NCI-H345 treated with DMSO at 0.1 percent for 48 hours (cell line): ENCODE results near the gene AKIRIN1.
A peak's percentile ranks its signal among the peaks of the same experiment; 100 is the strongest.
"Not testable (repeated sequence)": the region's sequence is repeated elsewhere in the genome, so short reads cannot be mapped to it uniquely, and the experiment has no call there.

ENCODE experiments used
- DNase-seq: peaks from one replicate; lab custom pipeline; 2025; ENCODE audit not compliant: unreplicated experiment; lab: John Stamatoyannopoulos, UW

The AKIRIN1 gene

GRCh38 chr1:38994196-38994595, 3.1 kb downstream of the AKIRIN1 start:
- no peak for DNase-seq

GRCh38 chr1:38997034-38997900, 6.2 kb downstream of the AKIRIN1 start:
- no peak for DNase-seq

GRCh38 chr1:38997901-38998190, 6.8 kb downstream of the AKIRIN1 start:
- no peak for DNase-seq

- DNase-seq, result no peak
These were observed 10.7 kb downstream of the AKIRIN1 start for GRCh38 chr1:39001516-39002421.

DNA sequence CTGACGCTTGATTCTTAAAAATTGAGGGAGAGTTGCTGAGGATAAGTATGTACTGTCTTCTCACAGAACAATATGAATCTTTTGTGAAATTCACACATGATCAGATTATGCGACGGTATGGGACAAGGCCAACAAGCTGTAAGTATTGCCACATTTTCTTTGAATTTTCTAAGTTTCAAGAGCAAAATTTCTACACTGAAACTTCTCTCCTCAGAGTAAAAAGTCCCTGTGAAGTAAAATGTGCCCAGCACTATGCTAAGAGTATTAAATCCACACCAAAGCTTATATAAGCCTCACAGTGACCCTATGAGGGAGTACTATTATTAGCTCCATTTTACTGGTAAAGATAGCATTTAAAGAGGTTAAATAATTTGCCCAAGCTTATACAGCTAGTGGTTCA, 12.2 kb downstream of the AKIRIN1 start:
- no peak for DNase-seq

DNA sequence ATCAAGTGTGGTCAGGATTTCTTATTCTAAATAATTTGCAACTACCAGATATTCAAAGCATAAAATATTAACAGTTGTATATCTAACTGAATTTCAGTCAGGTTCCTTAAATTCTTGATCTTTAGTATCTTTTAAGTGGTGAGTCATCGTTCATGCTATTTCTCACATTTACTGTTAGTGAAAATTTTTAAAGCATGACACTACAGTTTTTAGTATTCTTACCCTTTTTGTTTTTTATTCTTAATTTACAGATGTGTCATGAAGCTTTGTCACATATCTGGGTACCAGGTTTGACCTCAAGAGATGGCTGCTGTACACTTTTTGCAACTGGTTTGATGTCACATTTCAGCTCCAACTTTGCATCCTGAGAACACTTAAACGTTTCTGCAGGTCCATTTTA, 12.7 kb downstream of the AKIRIN1 start:
- DNase-seq, result no peak

GRCh38 chr1:39006287-39006686, 15.2 kb downstream of the AKIRIN1 start:
- no peak for DNase-seq

DNA sequence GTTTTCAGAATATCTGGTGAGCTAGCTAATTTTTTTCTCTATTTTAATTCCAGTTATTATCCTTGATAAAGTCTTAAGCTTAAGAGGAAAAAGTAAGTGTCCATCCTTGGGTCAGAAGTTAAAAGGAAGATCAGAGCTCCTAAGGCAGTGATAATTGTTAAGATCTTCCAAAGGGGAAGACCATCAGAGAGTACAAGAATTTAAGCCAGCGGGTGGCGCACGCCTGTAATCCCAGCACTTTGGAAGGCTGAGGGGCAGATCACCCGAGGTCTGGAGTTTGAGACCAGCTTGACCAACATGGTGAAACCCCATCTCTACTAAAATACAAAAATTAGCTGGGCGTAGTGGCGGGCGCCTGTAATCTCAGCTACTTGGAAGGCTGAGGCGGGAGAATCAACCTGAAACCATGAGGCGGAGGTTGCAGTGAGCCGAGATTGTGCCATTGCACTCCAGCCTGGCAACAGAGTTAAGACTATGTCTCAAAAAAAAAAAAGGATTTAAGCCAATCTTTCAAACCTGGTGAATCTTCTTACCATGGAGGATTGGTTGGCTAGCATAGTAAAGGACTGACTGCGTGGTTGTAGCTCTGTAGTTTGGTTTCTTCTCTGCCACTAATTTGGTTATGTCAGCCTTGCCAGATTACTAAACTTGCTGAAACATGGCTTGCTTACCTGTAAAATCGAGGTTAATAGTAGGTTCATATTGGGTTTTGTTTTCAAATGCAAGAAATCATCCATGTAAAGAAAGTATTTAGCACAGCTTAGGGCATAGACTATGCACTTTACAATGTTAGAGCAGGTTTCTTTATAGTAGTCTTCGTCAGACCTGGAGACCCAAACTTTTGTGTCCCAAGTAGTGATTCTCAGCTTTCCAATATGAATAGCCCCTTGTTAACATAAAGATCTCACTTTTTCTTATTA, 15.9 kb downstream of the AKIRIN1 start:
- DNase-seq, result no peak

GRCh38 chr1:39014956-39015355, 23.9 kb downstream of the AKIRIN1 start:
- not testable (repeated sequence) for DNase-seq

- DNase-seq, result no peak
These were observed 25.6 kb downstream of the AKIRIN1 start for GRCh38 chr1:39016604-39017171.

DNA sequence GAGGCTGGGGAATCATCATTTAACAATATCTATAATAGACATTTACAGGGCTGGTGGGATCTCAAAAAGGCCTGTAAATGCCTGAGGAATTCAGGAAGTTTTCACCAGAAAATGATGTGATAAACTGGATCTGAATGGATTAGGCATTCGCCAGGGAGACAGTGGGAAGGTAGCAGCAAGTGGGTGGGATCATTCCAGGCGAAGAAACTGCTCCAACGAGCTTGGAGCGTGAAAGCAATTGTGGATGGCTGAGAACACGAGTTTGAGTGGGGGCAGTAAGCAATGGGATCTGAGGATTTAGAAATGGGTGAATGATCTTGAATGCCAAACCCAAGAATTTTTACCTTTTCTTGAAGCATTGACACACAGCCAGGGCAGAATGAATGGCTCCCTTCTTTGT, 26.2 kb downstream of the AKIRIN1 start:
- no peak for DNase-seq

DNA sequence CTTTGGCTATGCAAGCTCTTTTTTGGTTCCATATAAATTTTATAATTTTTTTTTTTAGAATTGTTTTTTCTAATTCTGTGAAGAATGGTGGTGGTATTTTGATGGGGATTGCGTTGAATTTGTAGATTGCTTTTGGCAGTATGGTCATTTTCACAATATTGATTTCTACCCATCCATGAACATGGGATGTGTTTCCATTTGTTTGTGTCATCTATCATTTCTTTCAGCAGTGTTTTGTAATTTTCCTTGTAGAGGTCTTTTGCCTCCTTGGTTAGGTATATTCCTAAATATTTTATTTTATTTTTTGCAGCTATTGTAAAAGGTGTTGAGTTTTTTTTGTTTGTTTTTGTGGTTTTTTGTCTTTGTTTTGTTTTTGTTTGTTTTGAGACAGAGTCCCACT, 29.4 kb downstream of the AKIRIN1 start:
- DNase-seq, result not testable (repeated sequence)

DNA sequence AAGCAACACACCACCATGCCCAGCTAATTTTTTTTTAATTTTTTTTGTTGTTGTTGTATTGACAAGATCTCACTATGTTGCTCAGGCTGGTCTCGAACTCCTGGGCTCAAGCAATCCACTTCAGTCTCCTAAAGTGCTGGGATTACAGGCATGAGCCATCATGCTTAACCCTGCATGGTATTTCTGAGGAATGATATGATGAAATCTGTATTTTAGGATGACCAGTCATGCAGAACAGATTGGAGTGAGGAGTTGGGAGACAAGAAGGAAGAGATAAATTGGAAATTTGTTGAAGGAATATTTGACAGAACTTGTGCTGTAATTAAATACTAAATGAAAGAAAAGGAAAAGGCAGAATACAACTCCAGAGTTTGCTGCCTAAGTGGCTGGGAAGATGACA, 30.4 kb downstream of the AKIRIN1 start:
- DNase-seq, result no peak

DNA sequence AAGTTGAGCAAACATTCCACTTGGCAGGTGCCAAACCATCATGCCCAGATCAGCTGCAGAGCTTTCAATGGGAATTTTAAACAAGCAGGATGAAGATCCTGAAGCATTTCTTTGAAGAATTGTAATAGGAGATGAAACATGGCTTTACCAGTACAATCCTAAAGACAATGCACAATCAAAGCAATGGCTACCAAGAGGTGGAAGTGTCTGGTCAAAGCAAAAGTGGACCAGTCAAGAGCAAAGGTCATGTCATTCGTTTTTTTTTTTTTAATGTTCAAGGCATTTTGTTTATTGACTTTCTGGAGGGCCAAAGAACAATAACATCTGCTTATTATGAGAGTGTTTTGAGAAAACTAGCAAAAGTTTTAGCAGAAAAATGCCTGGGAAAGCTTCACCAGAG, 32.1 kb downstream of the AKIRIN1 start:
- DNase-seq, result no peak

DNA sequence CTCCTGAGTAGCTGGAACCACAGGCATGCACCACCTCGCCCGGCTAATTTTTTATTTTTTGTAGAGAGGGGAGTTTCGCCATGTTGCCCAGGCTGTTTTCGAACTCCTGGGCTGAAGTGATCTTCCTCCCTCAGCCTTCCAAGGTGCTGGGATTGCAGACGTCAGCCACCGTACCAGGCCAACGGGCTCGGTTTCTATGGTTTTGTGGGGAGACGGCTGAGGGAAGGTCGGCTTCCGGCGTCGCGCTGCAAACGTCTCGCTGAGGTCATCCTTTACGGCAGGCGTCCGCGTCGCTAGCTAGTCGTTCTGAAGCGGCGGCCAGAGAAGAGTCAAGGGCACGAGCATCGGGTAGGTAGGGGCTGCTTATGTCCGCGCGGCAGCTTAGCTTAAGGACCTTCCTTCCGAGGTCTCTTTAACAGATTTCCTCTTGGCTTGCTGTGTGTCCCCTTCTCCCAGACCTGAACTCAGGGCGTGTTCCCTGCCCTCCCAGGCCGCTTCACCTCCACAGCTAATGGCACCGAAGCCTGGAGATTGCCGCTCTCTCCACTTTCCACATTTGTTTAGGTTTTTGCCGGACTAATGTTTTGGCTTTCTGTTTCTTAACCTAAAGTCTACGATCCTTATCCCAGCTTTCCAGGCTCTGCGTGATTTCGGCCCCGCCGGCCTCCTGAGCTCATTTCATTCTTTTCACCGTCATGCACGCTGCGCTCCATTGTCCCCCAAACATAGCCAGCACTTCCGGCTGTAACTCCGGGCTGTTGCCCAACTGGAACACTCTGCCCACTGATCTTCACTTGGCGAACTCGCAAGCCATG, 35.2 kb downstream of the AKIRIN1 start, which contains the start of gene NDUFS5:
TSS of gene NDUFS5 (plus strand) at position 300 of the 815 bp plus-strand sequence. CDS start 2,375 bp downstream, outside the sequence.
- peak; percentile 84 for DNase-seq

DNA sequence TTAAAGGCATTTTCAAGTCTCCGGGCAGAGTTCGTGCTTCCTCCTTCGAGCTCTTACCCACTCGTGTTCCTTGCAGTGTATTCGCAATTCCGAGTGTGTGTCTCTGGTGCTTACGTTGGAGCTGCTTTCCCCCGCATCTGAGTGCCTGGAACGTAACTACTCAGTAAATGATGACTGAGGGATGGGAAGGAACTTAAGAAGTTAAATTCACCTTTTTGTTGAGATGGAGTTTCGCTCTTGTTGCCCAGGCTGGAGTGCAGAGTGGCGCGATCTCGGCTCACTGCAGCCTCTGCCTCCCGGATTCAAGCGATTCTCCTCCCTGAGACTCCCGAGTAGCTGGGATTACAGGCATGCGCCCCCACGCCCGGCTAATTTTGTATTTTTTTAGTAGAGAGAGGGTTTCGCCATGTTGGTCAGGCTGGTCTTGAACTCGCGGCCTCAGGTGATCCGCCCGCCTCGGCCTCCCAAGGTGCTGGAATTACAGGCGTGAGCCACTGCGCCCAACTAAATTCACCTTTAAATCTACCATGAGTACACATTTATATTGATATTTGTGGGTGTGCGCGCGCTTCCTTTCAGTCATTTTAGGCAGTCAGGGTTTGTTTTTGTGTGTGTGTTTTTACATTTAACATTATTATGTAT, 35.9 kb downstream of the AKIRIN1 start:
- DNase-seq, result no peak

DNA sequence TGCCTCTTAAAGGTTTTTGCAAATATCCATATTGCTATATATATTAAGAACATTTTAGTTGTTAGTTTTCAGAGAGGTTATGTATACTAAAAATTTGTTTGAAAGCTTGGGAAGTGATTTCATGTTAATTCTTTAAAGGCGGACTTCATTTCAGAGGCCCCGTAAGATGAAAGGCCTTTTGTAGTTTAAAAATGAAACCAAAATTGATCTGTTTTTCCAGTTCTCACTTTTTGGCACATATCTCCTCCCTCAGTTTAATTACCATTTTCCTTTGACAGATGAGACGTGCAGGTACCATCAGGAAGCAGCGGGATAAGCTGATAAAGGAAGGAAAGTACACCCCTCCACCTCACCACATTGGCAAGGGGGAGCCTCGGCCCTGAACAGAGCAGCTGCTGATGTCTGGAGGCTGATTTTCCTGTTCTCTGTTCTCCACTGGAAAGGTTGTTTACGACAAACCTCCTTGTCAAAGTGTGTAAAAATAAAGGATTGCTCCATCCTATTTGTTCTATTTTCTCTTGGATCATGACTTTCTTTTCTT, 43.1 kb downstream of the AKIRIN1 start:
- DNase-seq, result no peak

GRCh38 chr1:39036678-39037077, 45.6 kb downstream of the AKIRIN1 start:
- no peak for DNase-seq

GRCh38 chr1:39043513-39043912, 52.4 kb downstream of the AKIRIN1 start:
- no peak for DNase-seq
